ENCODE data around the gene CCBE1. TPM values are rescaled to one million over a fixed set of nuclear protein-coding genes. Genes with fewer than 3 reads are reported as not detected.

CCBE1 gene
- total and polyA plus RNA-seq, 9 of the 15 experiments (the other 6 are each of a cell fraction or from before 2014, with no cell fraction given) = 0.20 TPM; not detected in 8

DNA sequence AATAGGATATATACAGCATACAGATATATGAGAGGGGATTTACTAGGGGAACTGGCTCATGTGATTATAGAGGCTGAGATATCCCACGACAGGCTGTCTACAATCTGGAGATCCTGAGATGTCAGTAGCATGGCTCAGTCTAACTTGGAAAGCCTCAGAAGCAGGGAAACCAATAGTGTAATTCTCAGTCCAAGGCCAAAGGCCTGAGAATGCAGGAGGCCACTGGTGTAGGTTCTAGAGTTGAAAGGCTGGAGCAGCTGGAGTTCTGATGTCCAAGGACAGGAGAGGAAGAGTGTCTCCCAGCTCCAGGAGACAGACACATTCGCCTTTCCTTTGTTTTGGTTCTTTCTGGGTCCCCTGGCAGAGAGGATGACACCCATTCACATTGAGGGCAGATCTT lies 20.1 kb upstream of the CCBE1 start:
- Histone ChIP-seq H3K79me2 (ENCODE audit: control insufficient read depth, insufficient read depth, low read length) (no peaks in the 10 kb centered on the region), H3K4me3 (no peak overlapping the region), H4K20me1 (replicated peaks; ENCODE audit: control insufficient read depth, insufficient read depth, low read length) (no peaks in the 10 kb centered on the region), H3K4me1 (replicated peaks in 1 of 2; ENCODE audit: control insufficient read depth in 2 of 2, insufficient read depth in 2 of 2, low read length in 2 of 2) (no peaks in the 10 kb centered on the region), H3K27ac (ENCODE audit: extremely low read depth, low read depth, low read length) (no peak overlapping the region), H3K9me1 (ENCODE audit: control insufficient read depth, insufficient read depth, low read length) (no peaks in the 10 kb centered on the region), H3K9me3 (replicated peaks; ENCODE audit: control insufficient read depth, insufficient read depth, low read depth, low read length) (no peaks in the 10 kb centered on the region), H3K27me3 (ENCODE audit: control insufficient read depth in 2 of 2, insufficient read depth in 2 of 2, low read length in 2 of 2) (peaks cover 0 to 6% of the 10 kb centered on the region in 2 experiments; a peak in 2 of 5 replicates), H3K9ac (ENCODE audit: insufficient read depth in 1 of 2, low read depth in 2 of 2, low read length in 2 of 2) (no peak overlapping the region), H3K4me2 (ENCODE audit: insufficient read depth, low read length) (no peak overlapping the region), H3K36me3 (ENCODE audit: control insufficient read depth, insufficient read depth, low read length) (no peaks in the 10 kb centered on the region), H2AFZ (ENCODE audit: low read depth, low read length) (no peak overlapping the region)
- no peak for DNase-seq (ENCODE audit: extremely low read depth in 1 of 4, low spot score in 3 of 4)
- CTCF ChIA-PET (ENCODE audit: low intra/inter-chr PET ratio) = no interaction called here
- 0% methylated on average over 2 of the region's 2 CpGs for WGBS (ENCODE audit: insufficient coverage, low coverage, missing lambda C conversion rate)
- no TSS peak for BruUV-seq (replicated peaks)
- no peak for FAIRE-seq
- intact Hi-C loops (cut with micrococcal nuclease) (no loop called here), in situ Hi-C loops (cut with MboI) (no loop called here)
- POLR2A ChIA-PET = no interaction called here
- no peak for ATAC-seq
- TF ChIP-seq HSF4 (CRISPR knock-in tag; IDR thresholded peaks at IDR 0.05; ENCODE audit: borderline replicate concordance) (no peak), NCOA6 (IDR thresholded peaks at IDR 0.05) (no peak), MAFG (tag; conservative IDR thresholded peaks at IDR 0.05) (no peak), KDM1A (IDR thresholded peaks at IDR 0.05) (no peak), CBX8 (IDR thresholded peaks at IDR 0.05; ENCODE audit: borderline replicate concordance, extremely low read depth, low read depth, low read length, poor library complexity, severe bottlenecking) (no peak), DPF2 (IDR thresholded peaks at IDR 0.05) (no peak), NR2C1 (IDR thresholded peaks at IDR 0.05) (no peak), NR2C1 (tag; IDR thresholded peaks at IDR 0.05) (no peak), ZNF165 (CRISPR knock-in tag; IDR thresholded peaks at IDR 0.05; ENCODE audit: borderline replicate concordance) (no peak), KDM4B (IDR thresholded peaks at IDR 0.05; ENCODE audit: borderline replicate concordance in 2 of 2, low read depth in 1 of 2) (no peak), PCBP1 (IDR thresholded peaks at IDR 0.05; ENCODE audit: low read depth, low read length, poor library complexity, severe bottlenecking) (no peak), ZBTB33 (CRISPR knock-in tag; IDR thresholded peaks at IDR 0.05) (no peak)
- TF ChIP-seq, protein P1, sequence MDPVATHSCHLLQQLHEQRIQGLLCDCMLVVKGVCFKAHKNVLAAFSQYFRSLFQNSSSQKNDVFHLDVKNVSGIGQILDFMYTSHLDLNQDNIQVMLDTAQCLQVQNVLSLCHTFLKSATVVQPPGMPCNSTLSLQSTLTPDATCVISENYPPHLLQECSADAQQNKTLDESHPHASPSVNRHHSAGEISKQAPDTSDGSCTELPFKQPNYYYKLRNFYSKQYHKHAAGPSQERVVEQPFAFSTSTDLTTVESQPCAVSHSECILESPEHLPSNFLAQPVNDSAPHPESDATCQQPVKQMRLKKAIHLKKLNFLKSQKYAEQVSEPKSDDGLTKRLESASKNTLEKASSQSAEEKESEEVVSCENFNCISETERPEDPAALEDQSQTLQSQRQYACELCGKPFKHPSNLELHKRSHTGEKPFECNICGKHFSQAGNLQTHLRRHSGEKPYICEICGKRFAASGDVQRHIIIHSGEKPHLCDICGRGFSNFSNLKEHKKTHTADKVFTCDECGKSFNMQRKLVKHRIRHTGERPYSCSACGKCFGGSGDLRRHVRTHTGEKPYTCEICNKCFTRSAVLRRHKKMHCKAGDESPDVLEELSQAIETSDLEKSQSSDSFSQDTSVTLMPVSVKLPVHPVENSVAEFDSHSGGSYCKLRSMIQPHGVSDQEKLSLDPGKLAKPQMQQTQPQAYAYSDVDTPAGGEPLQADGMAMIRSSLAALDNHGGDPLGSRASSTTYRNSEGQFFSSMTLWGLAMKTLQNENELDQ (CRISPR knock-in tag; IDR thresholded peaks at IDR 0.05; ENCODE audit: borderline replicate concordance) = no peak
- TF ChIP-seq, protein P2, sequence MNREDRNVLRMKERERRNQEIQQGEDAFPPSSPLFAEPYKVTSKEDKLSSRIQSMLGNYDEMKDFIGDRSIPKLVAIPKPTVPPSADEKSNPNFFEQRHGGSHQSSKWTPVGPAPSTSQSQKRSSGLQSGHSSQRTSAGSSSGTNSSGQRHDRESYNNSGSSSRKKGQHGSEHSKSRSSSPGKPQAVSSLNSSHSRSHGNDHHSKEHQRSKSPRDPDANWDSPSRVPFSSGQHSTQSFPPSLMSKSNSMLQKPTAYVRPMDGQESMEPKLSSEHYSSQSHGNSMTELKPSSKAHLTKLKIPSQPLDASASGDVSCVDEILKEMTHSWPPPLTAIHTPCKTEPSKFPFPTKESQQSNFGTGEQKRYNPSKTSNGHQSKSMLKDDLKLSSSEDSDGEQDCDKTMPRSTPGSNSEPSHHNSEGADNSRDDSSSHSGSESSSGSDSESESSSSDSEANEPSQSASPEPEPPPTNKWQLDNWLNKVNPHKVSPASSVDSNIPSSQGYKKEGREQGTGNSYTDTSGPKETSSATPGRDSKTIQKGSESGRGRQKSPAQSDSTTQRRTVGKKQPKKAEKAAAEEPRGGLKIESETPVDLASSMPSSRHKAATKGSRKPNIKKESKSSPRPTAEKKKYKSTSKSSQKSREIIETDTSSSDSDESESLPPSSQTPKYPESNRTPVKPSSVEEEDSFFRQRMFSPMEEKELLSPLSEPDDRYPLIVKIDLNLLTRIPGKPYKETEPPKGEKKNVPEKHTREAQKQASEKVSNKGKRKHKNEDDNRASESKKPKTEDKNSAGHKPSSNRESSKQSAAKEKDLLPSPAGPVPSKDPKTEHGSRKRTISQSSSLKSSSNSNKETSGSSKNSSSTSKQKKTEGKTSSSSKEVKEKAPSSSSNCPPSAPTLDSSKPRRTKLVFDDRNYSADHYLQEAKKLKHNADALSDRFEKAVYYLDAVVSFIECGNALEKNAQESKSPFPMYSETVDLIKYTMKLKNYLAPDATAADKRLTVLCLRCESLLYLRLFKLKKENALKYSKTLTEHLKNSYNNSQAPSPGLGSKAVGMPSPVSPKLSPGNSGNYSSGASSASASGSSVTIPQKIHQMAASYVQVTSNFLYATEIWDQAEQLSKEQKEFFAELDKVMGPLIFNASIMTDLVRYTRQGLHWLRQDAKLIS (CRISPR knock-in tag; IDR thresholded peaks at IDR 0.05) = no peak
